B cell (primary cell): Measurements from ENCODE around the gene MPND. TPM values are rescaled to one million over a fixed set of nuclear protein-coding genes. Genes with fewer than 3 reads are reported as not detected.

Experiments used
- ATAC-seq: fragments of 200-7000 bp; cut with Tn5 transposase; one replicate; pipeline ENCODE4 v1.10.0; 2021; ENCODE audit warnings: low read depth, mild to moderate bottlenecking, moderate number of reproducible peaks, moderate library complexity
- CTCF ChIA-PET: fragments of 350-600 bp; sonication (Branson Sonifier 250); formaldehyde crosslinking; loops from one replicate; lab custom pipeline; 2021; ENCODE audit warnings: antibody characterized with exemption, inconsistent platforms; lab: Charles Lee
- POLR2A ChIA-PET: fragments of 350-600 bp; sonication (Branson Sonifier 250); formaldehyde crosslinking; loops from one replicate; lab custom pipeline; 2021; ENCODE audit warnings: antibody characterized with exemption; lab: Charles Lee
- DNase-seq: peaks from one replicate; pipeline ENCODE4 v3.0.0; 2013
- H2AFZ ChIP-seq: 2 replicates; pipeline ENCODE4 v1.6.1; 2012; ENCODE audit warnings: mild to moderate bottlenecking, low read depth, low read length; ENCODE audit not compliant: insufficient read depth, poor library complexity, severe bottlenecking
- H3K27ac ChIP-seq, 2 donors: 1 replicate in 1 of 2; 2 replicates in 1 of 2; pipeline ENCODE4 v1.5.1; 2012 to 2013; ENCODE audit warnings: low read length in 2 of 2, mild to moderate bottlenecking in 2 of 2, moderate library complexity in 1 of 2
- H3K27me3 ChIP-seq, 4 experiments: fragments of 200-600 bp in 1 of 4; sonication (generic) in 1 of 4; replicated peaks in 1 of 4; 1 replicate in 2 of 4; 2 replicates in 2 of 4; pipeline versions ENCODE4 v1.6.1 to v1.7.0; 2013 to 2016; ENCODE audit warnings: low read length in 3 of 4, mild to moderate bottlenecking in 2 of 4, mixed read lengths in 1 of 4, moderate library complexity in 1 of 4; ENCODE audit not compliant: insufficient read depth in 4 of 4, control insufficient read depth in 3 of 4; ENCODE audit errors: control extremely low read depth in 1 of 4
- H3K36me3 ChIP-seq, 2 experiments: replicated peaks in 1 of 2; 1 replicate in 1 of 2; 2 replicates in 1 of 2; pipeline versions ENCODE4 v1.6.1 to v1.7.1; 2013; ENCODE audit warnings: low read length in 1 of 2; ENCODE audit not compliant: insufficient read depth in 2 of 2, control insufficient read depth in 1 of 2; ENCODE audit errors: control extremely low read depth in 1 of 2, extremely low read depth in 1 of 2
- H3K4me1 ChIP-seq, 2 donors: fragments of 200-600 bp in 1 of 2; sonication (generic) in 1 of 2; 1 replicate in 1 of 2; 2 replicates in 1 of 2; pipeline versions ENCODE4 v1.5.1 to v1.6.1; 2013 to 2017; ENCODE audit warnings: low read length in 2 of 2; ENCODE audit not compliant: control insufficient read depth in 2 of 2, insufficient read depth in 2 of 2
- H3K4me2 ChIP-seq: replicated peaks from 2 replicates; pipeline ENCODE3; 2012; ENCODE audit warnings: mild to moderate bottlenecking, low read depth, low read length; ENCODE audit not compliant: poor library complexity, severe bottlenecking
- H3K4me3 ChIP-seq, 5 experiments: fragments of 200-600 bp in 1 of 5; sonication (generic) in 1 of 5; 1 replicate in 3 of 5; 2 replicates in 2 of 5; pipeline versions ENCODE4 v1.5.1 to v1.7.0; 2011 to 2016; ENCODE audit warnings: low read length in 4 of 5, mild to moderate bottlenecking in 4 of 5, low read depth in 2 of 5, control low read depth in 1 of 5, moderate library complexity in 1 of 5; ENCODE audit not compliant: insufficient read depth in 1 of 5; ENCODE audit errors: control extremely low read depth in 1 of 5, extremely low read depth in 1 of 5
- H3K79me2 ChIP-seq: fragments of 200-600 bp; sonication (generic); one replicate; pipeline ENCODE4 v1.6.0; 2016; ENCODE audit warnings: low read length; ENCODE audit not compliant: control insufficient read depth, insufficient read depth
- H3K9ac ChIP-seq: fragments of 200-600 bp; sonication (generic); 2 replicates; pipeline ENCODE4 v1.6.1; 2017; ENCODE audit warnings: mild to moderate bottlenecking, low read length, moderate library complexity
- H3K9me3 ChIP-seq, 3 donors: one replicate each; pipeline versions ENCODE4 v1.6.1 to v1.7.1; 2013; ENCODE audit warnings: low read length in 2 of 3; ENCODE audit not compliant: control insufficient read depth in 2 of 3, insufficient read depth in 1 of 3; ENCODE audit errors: control extremely low read depth in 1 of 3
- H4K20me1 ChIP-seq: 2 replicates; pipeline ENCODE4 v1.6.0; 2012; ENCODE audit warnings: mild to moderate bottlenecking, low read length; ENCODE audit not compliant: insufficient read depth, control insufficient read depth, poor library complexity, severe bottlenecking
- H3K27ac Mint-ChIP-seq: one replicate; pipeline ENCODE4 v1.8.0; 2021; ENCODE audit warnings: mixed read lengths
- H3K27me3 Mint-ChIP-seq: one replicate; pipeline ENCODE4 v1.8.0; 2021; ENCODE audit warnings: mixed read lengths
- H3K4me1 Mint-ChIP-seq: one replicate; pipeline ENCODE4 v1.8.0; 2021; ENCODE audit warnings: mixed read lengths
- H3K4me3 Mint-ChIP-seq: one replicate; pipeline ENCODE4 v1.8.0; 2021; ENCODE audit warnings: mixed read lengths
- H3K9me3 Mint-ChIP-seq: one replicate; pipeline ENCODE4 v1.8.0; 2022; ENCODE audit warnings: mixed read lengths; ENCODE audit not compliant: insufficient read depth
- CTCF ChIP-seq: fragments of 200-600 bp; IDR thresholded peaks from one replicate; pipeline ENCODE4 v1.8.0; 2022; ENCODE audit warnings: antibody characterized with exemption, mild to moderate bottlenecking
- EZH2 ChIP-seq: IDR thresholded peaks from 2 replicates; pipeline ENCODE4 v1.6.1; 2012; ENCODE audit warnings: borderline replicate concordance, low read depth, mild to moderate bottlenecking, moderate library complexity, low read length; ENCODE audit not compliant: insufficient read depth, poor library complexity, severe bottlenecking
- WGBS: methylation state at CpG from one replicate; pipeline ENCODE4 v1.1.5; 2013; ENCODE audit warnings: missing lambda C conversion rate; ENCODE audit not compliant: insufficient coverage; 5-methylcytosine and 5-hydroxymethylcytosine counted together
- intact Hi-C: fragments of 100-400 bp; cut with micrococcal nuclease; formaldehyde crosslinking; loops from one replicate; pipeline ENCODE4 v1.10.0; 2022
- polyA plus RNA-seq: library from polyadenylated mRNA; depleted of rRNA; stranded (reverse); fragments of >200 nt; gene quantifications from 2 replicates; pipeline ENCODE4 v1.2.3, GENCODE V29; 2012
- total RNA-seq, 2 donors: library from RNA; stranded (reverse); fragments of 120-200 nt in 1 of 2; gene quantifications; 1 replicate in 1 of 2; 2 replicates in 1 of 2; pipeline versions ENCODE4 v1.2.3 to v1.2.4, GENCODE V29; 2013 to 2022

The MPND gene
- total and polyA plus RNA-seq, 2 donors (not counting 1 experiment from before 2014, with no cell fraction given), result 14.5 to 25.6 TPM

- Histone ChIP-seq H3K27me3 (no peaks in the 10 kb centered on the region), H3K4me3 (no peak overlapping the region), H3K4me2 (peak overlapping the region; percentile 11), H3K4me1 (peaks cover 0 to 6% of the 10 kb centered on the region in 2 donors), H3K27ac (peak overlapping the region in 1 of 2 donors; percentile 5), H4K20me1 (peaks cover 99% of the 10 kb centered on the region), H3K9ac (no peak overlapping the region), H3K79me2 (peaks cover 99% of the 10 kb centered on the region), H2AFZ (no peak overlapping the region), H3K9me3 (no peaks in the 10 kb centered on the region), H3K36me3 (peaks cover 1 to 41% of the 10 kb centered on the region in 2 experiments)
- TF ChIP-seq EZH2, result no peak
- no peak for TF ChIP-seq CTCF
- H3K4me3 Mint-ChIP-seq, result no peak overlapping the region
- POLR2A ChIA-PET, result no interaction called here
- no peaks in the 10 kb centered on the region for H3K27me3 Mint-ChIP-seq
- intact Hi-C loops, result no loop called here
- 78% methylated on average over 15 of the region's 21 CpGs for WGBS
- H3K4me1 Mint-ChIP-seq, result peaks cover 36% of the 10 kb centered on the region
- no peak overlapping the region for H3K27ac Mint-ChIP-seq
- DNase-seq (no peak), ATAC-seq (no peak)
- no peaks in the 10 kb centered on the region for H3K9me3 Mint-ChIP-seq
- CTCF ChIA-PET, result no interaction called here
These were observed 47.4 kb downstream of the MPND start for GRCh38 chr19:4390567-4391305.

GRCh38 chr19:4391306-4391693 lies 47.9 kb downstream of the MPND start:
- H3K4me2 ChIP-seq, result no peak overlapping the region
- H3K36me3 ChIP-seq, result peaks cover 1 to 41% of the 10 kb centered on the region in 2 experiments
- H3K9me3 ChIP-seq, result no peaks in the 10 kb centered on the region
- no peak overlapping the region for H3K4me3 ChIP-seq
- WGBS, result 83% methylated on average over 6 of the region's 9 CpGs
- no peak for ATAC-seq
- peaks cover 98% of the 10 kb centered on the region for H4K20me1 ChIP-seq
- TF ChIP-seq CTCF, result no peak
- no peak for TF ChIP-seq EZH2
- H3K9me3 Mint-ChIP-seq, result no peaks in the 10 kb centered on the region
- H2AFZ ChIP-seq, result no peak overlapping the region
- H3K79me2 ChIP-seq, result peaks cover 99% of the 10 kb centered on the region
- POLR2A ChIA-PET, result no interaction called here
- intact Hi-C loops, result no loop called here
- peaks cover 0 to 6% of the 10 kb centered on the region in 2 donors for H3K4me1 ChIP-seq
- no peaks in the 10 kb centered on the region for H3K27me3 ChIP-seq
- no peak overlapping the region for H3K27ac ChIP-seq
- peaks cover 36% of the 10 kb centered on the region for H3K4me1 Mint-ChIP-seq
- no peak for DNase-seq
- H3K9ac ChIP-seq, result no peak overlapping the region
- CTCF ChIA-PET, result no interaction called here
- H3K27ac Mint-ChIP-seq, result no peak overlapping the region
- H3K4me3 Mint-ChIP-seq, result no peak overlapping the region
- H3K27me3 Mint-ChIP-seq, result no peaks in the 10 kb centered on the region
